GM12874 (cell line): Measurements from ENCODE around the gene DEFB124.

Experiments used
- TF ChIP-seq, protein P1 (sequence below): IDR thresholded peaks from 2 replicates; pipeline ENCODE4 v1.5.1; 2011; ENCODE audit warnings: low read depth, mild to moderate bottlenecking, control low read depth, low read length, moderate library complexity; ENCODE audit not compliant: insufficient read depth

The DEFB124 gene

DNA sequence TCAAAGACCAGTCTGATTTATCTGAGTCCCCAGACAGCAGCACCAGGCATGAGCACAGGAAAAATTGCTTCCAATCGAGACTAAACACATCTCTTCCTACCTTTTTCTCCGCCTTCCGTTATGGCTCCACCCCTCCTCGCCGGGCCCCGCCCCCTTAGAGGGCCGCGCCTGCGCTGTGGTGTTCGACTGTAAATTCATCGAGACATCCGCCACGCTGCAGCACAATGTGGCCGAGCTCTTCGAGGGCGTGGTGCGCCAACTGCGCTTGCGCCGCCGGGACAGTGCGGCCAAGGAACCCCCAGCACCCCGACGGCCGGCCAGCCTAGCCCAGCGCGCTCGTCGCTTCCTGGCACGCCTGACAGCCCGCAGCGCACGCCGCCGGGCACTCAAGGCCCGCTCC lies 9.1 kb upstream of the DEFB124 start:
- TF ChIP-seq, protein P1, sequence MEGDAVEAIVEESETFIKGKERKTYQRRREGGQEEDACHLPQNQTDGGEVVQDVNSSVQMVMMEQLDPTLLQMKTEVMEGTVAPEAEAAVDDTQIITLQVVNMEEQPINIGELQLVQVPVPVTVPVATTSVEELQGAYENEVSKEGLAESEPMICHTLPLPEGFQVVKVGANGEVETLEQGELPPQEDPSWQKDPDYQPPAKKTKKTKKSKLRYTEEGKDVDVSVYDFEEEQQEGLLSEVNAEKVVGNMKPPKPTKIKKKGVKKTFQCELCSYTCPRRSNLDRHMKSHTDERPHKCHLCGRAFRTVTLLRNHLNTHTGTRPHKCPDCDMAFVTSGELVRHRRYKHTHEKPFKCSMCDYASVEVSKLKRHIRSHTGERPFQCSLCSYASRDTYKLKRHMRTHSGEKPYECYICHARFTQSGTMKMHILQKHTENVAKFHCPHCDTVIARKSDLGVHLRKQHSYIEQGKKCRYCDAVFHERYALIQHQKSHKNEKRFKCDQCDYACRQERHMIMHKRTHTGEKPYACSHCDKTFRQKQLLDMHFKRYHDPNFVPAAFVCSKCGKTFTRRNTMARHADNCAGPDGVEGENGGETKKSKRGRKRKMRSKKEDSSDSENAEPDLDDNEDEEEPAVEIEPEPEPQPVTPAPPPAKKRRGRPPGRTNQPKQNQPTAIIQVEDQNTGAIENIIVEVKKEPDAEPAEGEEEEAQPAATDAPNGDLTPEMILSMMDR: no peak

DNA sequence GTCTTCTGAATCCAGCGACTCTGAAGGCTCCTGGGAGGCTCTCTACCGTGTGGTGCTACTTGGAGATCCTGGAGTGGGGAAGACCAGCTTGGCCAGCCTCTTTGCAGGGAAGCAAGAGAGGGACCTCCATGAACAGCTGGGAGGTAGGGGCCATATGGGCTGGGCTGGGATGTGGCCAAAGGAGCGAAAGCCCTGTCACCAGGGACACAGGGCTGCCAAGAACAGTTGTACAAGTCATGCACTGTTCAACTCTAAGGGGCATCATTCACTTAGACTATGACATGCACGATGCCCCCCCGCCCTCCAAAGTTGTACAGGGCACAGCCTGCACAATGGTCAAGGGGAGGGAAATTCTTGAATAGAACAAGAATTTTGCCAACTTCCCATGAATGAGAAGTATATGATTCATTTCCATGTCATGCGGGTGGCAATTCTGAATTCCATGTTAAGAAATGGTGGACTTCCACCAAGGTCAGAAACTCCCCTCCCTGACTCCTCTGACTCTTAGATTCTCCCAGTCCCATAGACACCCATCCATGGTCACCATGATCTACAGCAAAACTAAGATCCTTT lies 1.8 kb upstream of the DEFB124 start:
- TF ChIP-seq, protein P1: no peak

DNA sequence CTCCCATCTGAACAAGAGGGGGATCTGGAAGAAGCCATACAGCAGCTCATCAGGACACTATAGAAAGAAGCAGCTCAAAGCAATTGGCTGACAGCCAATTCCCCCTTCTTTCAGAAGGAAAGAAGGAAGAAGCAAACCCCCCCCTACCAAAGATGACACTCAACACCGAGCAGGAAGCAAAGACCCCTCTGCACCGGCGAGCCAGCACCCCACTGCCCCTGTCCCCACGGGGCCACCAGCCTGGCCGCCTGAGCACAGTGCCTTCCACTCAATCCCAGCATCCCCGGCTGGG lies 1.3 kb upstream of the DEFB124 start:
- TF ChIP-seq, protein P1: no peak

DNA sequence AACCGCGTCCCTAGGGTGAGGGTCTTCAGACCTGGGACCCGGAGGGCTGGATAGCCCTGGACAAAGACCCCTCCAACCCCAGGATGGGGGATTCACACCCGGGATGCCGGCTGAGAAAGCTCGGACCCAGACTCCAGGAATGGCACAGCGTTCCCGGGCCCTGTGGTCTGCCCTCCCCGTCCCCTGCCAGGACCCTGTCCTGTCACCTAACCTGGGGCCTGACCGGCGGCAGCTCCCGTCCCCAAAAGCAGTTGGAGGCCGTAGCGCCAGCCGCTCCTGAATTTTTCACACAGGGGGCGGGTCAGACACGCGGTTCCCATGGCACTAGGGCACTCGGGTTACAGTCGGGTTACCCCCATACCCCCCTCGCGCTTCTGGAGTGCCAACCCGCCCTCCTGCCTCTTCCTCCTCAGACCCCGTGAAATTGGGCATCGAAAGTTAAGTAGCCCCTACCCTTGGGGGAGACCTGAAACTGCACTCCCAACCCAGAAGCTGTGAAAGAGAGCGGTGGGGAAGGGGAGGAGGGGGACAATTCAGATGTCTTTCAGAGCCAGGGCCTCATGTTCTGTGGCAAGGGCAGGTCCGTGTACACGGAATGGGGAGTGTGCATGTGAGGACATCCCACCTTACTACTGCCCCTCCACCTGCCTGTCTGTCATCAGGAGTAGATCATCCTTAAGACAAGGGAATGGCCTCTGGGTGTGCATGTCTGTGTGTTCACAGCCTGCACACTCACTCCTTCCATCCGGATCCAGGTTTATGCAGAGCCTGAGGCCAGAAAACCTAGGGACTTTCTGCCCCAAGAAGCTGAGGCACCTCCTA lies 756 bp upstream of the DEFB124 start:
- TF ChIP-seq, protein P1: no peak

DNA sequence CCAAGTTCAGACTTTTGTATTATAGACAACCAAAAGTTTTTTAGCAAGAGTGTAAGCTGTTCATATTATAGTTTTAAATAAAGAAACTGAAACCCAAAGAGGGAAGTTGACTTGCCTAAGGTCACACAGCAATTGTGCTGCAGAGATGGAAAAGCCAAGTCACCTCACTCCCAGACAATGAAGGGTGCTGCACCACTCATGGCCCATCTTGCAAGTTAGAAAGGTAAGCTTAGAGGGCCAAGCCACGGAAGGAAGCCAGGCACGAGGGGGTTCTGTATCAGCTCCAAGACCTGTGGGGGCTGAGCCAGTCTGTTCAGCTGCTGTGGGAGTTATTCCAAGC lies 860 bp downstream of the DEFB124 start:
- TF ChIP-seq, protein P1: no peak

DNA sequence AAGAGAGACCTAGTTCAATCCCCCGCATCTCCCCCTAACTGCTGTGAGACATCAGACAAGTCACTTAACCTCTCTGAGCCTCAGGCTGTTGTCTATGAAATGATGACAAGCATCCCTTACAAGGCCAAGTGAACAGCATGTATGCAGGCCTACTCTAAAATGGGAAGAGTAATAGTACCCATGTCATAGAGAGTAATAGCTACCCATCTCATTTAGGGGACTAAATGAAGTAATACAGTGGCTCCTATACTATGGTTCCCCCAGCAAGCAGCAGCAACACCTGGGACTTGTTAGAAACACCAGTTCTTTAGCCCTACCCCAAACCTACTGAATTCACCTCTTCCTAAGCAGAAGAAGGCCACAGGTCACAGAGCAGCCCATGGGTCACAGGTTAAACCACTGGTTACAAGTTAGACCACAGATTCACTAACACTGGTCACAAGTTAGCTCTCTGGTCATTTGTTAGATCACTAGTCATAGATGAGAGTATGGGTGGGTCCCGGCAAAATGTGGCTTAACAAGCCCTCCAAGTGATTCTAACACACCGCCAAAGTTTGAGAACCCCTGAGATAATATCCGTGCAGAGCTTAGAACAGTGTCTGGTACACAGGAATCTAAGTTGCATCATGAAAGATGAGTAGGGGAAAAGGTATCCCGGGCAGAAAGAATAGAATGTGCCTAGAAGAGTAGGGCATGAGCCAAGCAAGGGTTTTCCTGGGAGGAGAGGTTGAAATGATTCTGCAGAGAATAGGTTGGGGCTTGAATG lies 1.4 kb downstream of the DEFB124 start:
- TF ChIP-seq, protein P1: no peak
